Measurements from ENCODE around the gene PHC3. TPM values are rescaled to one million over a fixed set of nuclear protein-coding genes. Genes with fewer than 3 reads are reported as not detected.
"Not testable (repeated sequence)": the region's sequence is repeated elsewhere in the genome, so short reads cannot be mapped to it uniquely, and the experiment has no call there.

PHC3 gene
- total and polyA plus RNA-seq, 2 donors from 2014 or later: 3.6 to 85.6 TPM

DNA sequence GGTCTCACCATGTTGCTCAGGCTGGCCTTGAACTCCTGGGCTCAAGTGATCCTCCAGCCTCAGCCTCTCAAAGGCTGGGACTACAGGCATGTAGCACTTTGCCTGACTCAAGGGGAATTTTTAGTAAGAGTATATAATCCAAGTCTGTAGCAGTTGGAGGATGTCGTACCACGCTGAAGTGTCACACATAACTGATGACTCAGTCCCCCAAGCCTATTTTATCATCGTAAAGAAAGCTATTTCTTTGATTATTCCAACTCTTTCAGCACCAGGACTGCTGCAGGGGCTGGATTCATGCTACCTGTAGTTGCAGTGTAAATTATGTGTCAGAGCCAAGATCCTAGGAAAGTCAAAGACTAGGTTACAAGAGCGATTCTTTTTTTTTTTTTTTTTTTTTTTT lies 39.3 kb upstream of the PHC3 start:
- Histone ChIP-seq H3K27ac (ENCODE audit: low read depth in 2 of 2, low read length in 2 of 2) (no peak overlapping the region), H3K9me3 (ENCODE audit: control insufficient read depth in 2 of 3, insufficient read depth in 1 of 3, low read length in 3 of 3) (no peaks in the 10 kb centered on the region), H3K36me3 (ENCODE audit: control insufficient read depth in 2 of 3, insufficient read depth in 3 of 3, low read length in 3 of 3) (no peaks in the 10 kb centered on the region), H3K4me1 (ENCODE audit: control insufficient read depth in 2 of 3, insufficient read depth in 2 of 3, low read depth in 1 of 3, low read length in 3 of 3) (peaks cover 0 to 6% (median 0%) of the 10 kb centered on the region in 3 donors), H3K9ac (ENCODE audit: low read length in 3 of 3) (no peak overlapping the region), H3K4me3 (ENCODE audit: low read length in 3 of 3) (no peak overlapping the region), H3K27me3 (ENCODE audit: control insufficient read depth, insufficient read depth, low read length) (no peaks in the 10 kb centered on the region)
- TF ChIP-seq, protein P1, sequence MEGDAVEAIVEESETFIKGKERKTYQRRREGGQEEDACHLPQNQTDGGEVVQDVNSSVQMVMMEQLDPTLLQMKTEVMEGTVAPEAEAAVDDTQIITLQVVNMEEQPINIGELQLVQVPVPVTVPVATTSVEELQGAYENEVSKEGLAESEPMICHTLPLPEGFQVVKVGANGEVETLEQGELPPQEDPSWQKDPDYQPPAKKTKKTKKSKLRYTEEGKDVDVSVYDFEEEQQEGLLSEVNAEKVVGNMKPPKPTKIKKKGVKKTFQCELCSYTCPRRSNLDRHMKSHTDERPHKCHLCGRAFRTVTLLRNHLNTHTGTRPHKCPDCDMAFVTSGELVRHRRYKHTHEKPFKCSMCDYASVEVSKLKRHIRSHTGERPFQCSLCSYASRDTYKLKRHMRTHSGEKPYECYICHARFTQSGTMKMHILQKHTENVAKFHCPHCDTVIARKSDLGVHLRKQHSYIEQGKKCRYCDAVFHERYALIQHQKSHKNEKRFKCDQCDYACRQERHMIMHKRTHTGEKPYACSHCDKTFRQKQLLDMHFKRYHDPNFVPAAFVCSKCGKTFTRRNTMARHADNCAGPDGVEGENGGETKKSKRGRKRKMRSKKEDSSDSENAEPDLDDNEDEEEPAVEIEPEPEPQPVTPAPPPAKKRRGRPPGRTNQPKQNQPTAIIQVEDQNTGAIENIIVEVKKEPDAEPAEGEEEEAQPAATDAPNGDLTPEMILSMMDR (IDR thresholded peaks at IDR 0.05; ENCODE audit: borderline replicate concordance, extremely low read depth, insufficient read depth): no peak
- DNase-seq: no peak
- intact Hi-C loops (cut with DNase I): no loop called here
- no peak for FAIRE-seq

- FAIRE-seq: no peak
- no peak for DNase-seq
- H3K9ac ChIP-seq (ENCODE audit: low read length in 3 of 3): no peak overlapping the region
- TF ChIP-seq, protein P1 (IDR thresholded peaks at IDR 0.05; ENCODE audit: borderline replicate concordance, extremely low read depth, insufficient read depth): no peak
- no peak overlapping the region for H3K27ac ChIP-seq (ENCODE audit: low read depth in 2 of 2, low read length in 2 of 2)
- intact Hi-C loops (cut with DNase I): no loop called here
- peaks cover 0 to 2% (median 0%) of the 10 kb centered on the region in 3 donors for H3K4me1 ChIP-seq (ENCODE audit: control insufficient read depth in 2 of 3, insufficient read depth in 2 of 3, low read depth in 1 of 3, low read length in 3 of 3)
- no peaks in the 10 kb centered on the region for H3K9me3 ChIP-seq (ENCODE audit: control insufficient read depth in 2 of 3, insufficient read depth in 1 of 3, low read length in 3 of 3)
- H3K36me3 ChIP-seq (ENCODE audit: control insufficient read depth in 2 of 3, insufficient read depth in 3 of 3, low read length in 3 of 3): no peaks in the 10 kb centered on the region
- H3K4me3 ChIP-seq (ENCODE audit: low read length in 3 of 3): no peak overlapping the region
- no peaks in the 10 kb centered on the region for H3K27me3 ChIP-seq (ENCODE audit: control insufficient read depth, insufficient read depth, low read length)
Observed at GRCh38 chr3:170219850-170220249, 38.3 kb upstream of the PHC3 start.

GRCh38 chr3:170211668-170212067 lies 30.1 kb upstream of the PHC3 start:
- Histone ChIP-seq H3K9ac (ENCODE audit: low read length in 3 of 3) (no peak overlapping the region), H3K9me3 (ENCODE audit: control insufficient read depth in 2 of 3, insufficient read depth in 1 of 3, low read length in 3 of 3) (no peaks in the 10 kb centered on the region), H3K27ac (ENCODE audit: low read depth in 2 of 2, low read length in 2 of 2) (no peak overlapping the region), H3K36me3 (ENCODE audit: control insufficient read depth in 2 of 3, insufficient read depth in 3 of 3, low read length in 3 of 3) (no peaks in the 10 kb centered on the region), H3K4me1 (ENCODE audit: control insufficient read depth in 2 of 3, insufficient read depth in 2 of 3, low read depth in 1 of 3, low read length in 3 of 3) (no peaks in the 10 kb centered on the region), H3K4me3 (ENCODE audit: low read length in 3 of 3) (no peak overlapping the region), H3K27me3 (ENCODE audit: control insufficient read depth, insufficient read depth, low read length) (no peaks in the 10 kb centered on the region)
- DNase-seq: no peak
- TF ChIP-seq, protein P1 (IDR thresholded peaks at IDR 0.05; ENCODE audit: borderline replicate concordance, extremely low read depth, insufficient read depth): no peak
- no peak for FAIRE-seq
- intact Hi-C loops (cut with DNase I): no loop called here

DNA sequence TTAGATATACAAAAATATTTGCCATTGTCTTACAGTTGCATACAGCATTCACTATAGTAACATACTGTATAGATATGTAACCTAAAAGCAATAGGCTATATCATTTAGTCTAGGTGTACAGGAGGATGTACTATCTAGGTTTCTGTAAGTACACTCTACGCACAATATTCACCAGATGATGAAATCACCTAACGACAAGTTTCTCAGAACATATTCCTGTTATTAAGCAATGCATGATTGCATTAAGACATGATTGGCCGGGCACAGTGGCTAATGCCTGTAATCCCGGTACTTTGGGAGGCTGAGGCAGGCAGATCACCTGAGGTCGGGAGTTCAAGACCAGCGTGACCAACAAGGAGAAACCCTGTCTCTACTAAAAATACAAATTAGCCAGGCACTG lies 26.2 kb upstream of the PHC3 start:
- no peak for DNase-seq
- intact Hi-C loops (cut with DNase I): no loop called here
- H3K9me3 ChIP-seq (ENCODE audit: control insufficient read depth in 2 of 3, insufficient read depth in 1 of 3, low read length in 3 of 3): no peaks in the 10 kb centered on the region
- FAIRE-seq: no peak
- no peak overlapping the region for H3K4me3 ChIP-seq (ENCODE audit: low read length in 3 of 3)
- H3K4me1 ChIP-seq (ENCODE audit: control insufficient read depth in 2 of 3, insufficient read depth in 2 of 3, low read depth in 1 of 3, low read length in 3 of 3): no peaks in the 10 kb centered on the region
- no peaks in the 10 kb centered on the region for H3K36me3 ChIP-seq (ENCODE audit: control insufficient read depth in 2 of 3, insufficient read depth in 3 of 3, low read length in 3 of 3)
- no peak overlapping the region for H3K27ac ChIP-seq (ENCODE audit: low read depth in 2 of 2, low read length in 2 of 2)
- no peaks in the 10 kb centered on the region for H3K27me3 ChIP-seq (ENCODE audit: control insufficient read depth, insufficient read depth, low read length)
- no peak overlapping the region for H3K9ac ChIP-seq (ENCODE audit: low read length in 3 of 3)
- TF ChIP-seq, protein P1 (IDR thresholded peaks at IDR 0.05; ENCODE audit: borderline replicate concordance, extremely low read depth, insufficient read depth): no peak

- DNase-seq; H3K4me1 ChIP-seq (ENCODE audit: control insufficient read depth in 2 of 3, insufficient read depth in 2 of 3, low read depth in 1 of 3, low read length in 3 of 3); H3K9ac ChIP-seq (ENCODE audit: low read length in 3 of 3); H3K27ac ChIP-seq (ENCODE audit: low read depth in 2 of 2, low read length in 2 of 2); H3K36me3 ChIP-seq (ENCODE audit: control insufficient read depth in 2 of 3, insufficient read depth in 3 of 3, low read length in 3 of 3); H3K9me3 ChIP-seq (ENCODE audit: control insufficient read depth in 2 of 3, insufficient read depth in 1 of 3, low read length in 3 of 3); H3K27me3 ChIP-seq (ENCODE audit: control insufficient read depth, insufficient read depth, low read length); intact Hi-C loops (cut with DNase I); H3K4me3 ChIP-seq (ENCODE audit: low read length in 3 of 3); FAIRE-seq: not testable (repeated sequence)
Observed at GRCh38 chr3:170206164-170206762, 24.7 kb upstream of the PHC3 start.

Measured in kidney (tissue), 14 donors.